MM.1S (cell line): ENCODE results near the gene MLANA.

Experiments used
- CTCF ChIP-seq: fragments of 300-600 bp; sonication (generic); IDR thresholded peaks from 2 replicates; pipeline ENCODE4 v1.5.1; 2016; ENCODE audit warnings: antibody characterized with exemption, low read length, mixed read lengths
- EZH2phosphoT487 ChIP-seq: fragments of 300-600 bp; sonication (generic); IDR thresholded peaks from 2 replicates; pipeline ENCODE4 v1.6.1; 2018; ENCODE audit warnings: antibody characterized with exemption, low read length

GRCh38 chr9:5917273-5917672, 26.6 kb downstream of the MLANA start:
- TF ChIP-seq EZH2phosphoT487 = no peak
- no peak for TF ChIP-seq CTCF
